Mesodermal cell (in vitro differentiated cells): Measurements from ENCODE around the gene ATF7IP.

Source experiments
- H3K27ac ChIP-seq: 2 replicates; pipeline ENCODE4 v1.7.0; 2013; ENCODE audit warnings: mild to moderate bottlenecking, low read depth, low read length, moderate library complexity; ENCODE audit not compliant: severe bottlenecking
- H3K36me3 ChIP-seq: 2 replicates; pipeline ENCODE4 v1.7.1; 2013; ENCODE audit warnings: mild to moderate bottlenecking, low read length, moderate library complexity; ENCODE audit not compliant: control insufficient read depth, insufficient read depth
- H3K4me1 ChIP-seq: one replicate; pipeline ENCODE4 v1.7.1; 2013; ENCODE audit warnings: mild to moderate bottlenecking, low read length; ENCODE audit not compliant: insufficient read depth, control insufficient read depth, poor library complexity, severe bottlenecking
- H3K4me3 ChIP-seq: 2 replicates; pipeline ENCODE4 v1.7.0; 2013; ENCODE audit warnings: low read length, control low read depth, mild to moderate bottlenecking; ENCODE audit not compliant: insufficient read depth, poor library complexity, severe bottlenecking; ENCODE audit errors: extremely low read depth
- H3K9me3 ChIP-seq: 2 replicates; pipeline ENCODE4 v1.7.1; 2013; ENCODE audit warnings: mild to moderate bottlenecking, low read length, moderate library complexity; ENCODE audit not compliant: control insufficient read depth
- WGBS, 2 experiments: methylation state at CpG; one replicate each; pipeline ENCODE4 v1.1.5; 2013; ENCODE audit warnings: missing lambda C conversion rate in 2 of 2; ENCODE audit not compliant: insufficient coverage in 2 of 2; 5-methylcytosine and 5-hydroxymethylcytosine counted together

ATF7IP gene

DNA sequence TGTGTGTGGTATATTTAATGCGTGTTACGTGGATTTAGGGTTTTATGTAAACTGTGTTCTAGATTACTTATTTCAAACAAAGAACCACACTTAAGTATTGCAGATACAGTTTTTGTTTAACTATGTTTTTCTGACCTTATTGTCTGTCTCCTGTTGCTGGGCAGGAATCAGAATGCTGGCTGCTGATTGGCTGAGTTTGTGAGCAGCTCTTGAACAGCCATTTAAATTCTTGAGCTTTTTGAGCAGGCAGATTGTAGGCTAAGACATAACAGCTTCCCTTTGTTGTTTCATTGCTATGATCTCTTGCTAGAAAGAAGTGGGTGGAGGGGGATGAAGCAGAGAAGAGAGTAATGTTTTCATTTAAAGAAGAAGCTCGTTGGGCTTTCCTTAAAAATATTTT, 52.2 kb downstream of the ATF7IP start:
- WGBS, 2 experiments: no CpG with 5 or more reads among the region's 3 CpGs
- Histone ChIP-seq H3K9me3 (peaks cover 9% of the 10 kb centered on the region), H3K4me3 (no peak overlapping the region), H3K27ac (peak overlapping the region; percentile 58), H3K36me3 (peaks cover 15% of the 10 kb centered on the region), H3K4me1 (peaks cover 11% of the 10 kb centered on the region)

DNA sequence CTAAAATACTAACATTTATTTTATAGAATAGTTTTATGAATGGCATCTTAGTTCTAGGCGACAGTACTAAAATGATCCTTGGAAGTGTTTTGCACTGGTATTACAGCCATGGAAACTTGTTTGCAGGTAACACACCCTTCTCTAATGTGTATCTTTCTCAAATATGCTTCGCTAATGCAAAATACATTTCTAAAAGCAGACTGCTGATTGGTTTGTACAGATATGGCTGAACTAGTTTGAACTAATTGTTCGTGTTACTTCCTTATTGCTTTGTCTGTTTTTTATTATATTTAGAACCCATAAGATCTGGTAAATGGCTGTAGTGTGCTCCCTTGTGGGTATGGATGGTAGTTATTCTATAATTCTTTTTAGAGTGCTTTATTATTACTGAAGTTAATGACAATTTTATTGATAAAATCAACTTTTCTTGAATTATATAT, 53.0 kb downstream of the ATF7IP start:
- no CpG with 5 or more reads among the region's 3 CpGs for WGBS, 2 experiments
- Histone ChIP-seq H3K4me3 (no peak overlapping the region), H3K36me3 (peaks cover 15% of the 10 kb centered on the region), H3K9me3 (peaks cover 11% of the 10 kb centered on the region), H3K4me1 (peaks cover 11% of the 10 kb centered on the region), H3K27ac (peak overlapping the region; percentile 58)

DNA sequence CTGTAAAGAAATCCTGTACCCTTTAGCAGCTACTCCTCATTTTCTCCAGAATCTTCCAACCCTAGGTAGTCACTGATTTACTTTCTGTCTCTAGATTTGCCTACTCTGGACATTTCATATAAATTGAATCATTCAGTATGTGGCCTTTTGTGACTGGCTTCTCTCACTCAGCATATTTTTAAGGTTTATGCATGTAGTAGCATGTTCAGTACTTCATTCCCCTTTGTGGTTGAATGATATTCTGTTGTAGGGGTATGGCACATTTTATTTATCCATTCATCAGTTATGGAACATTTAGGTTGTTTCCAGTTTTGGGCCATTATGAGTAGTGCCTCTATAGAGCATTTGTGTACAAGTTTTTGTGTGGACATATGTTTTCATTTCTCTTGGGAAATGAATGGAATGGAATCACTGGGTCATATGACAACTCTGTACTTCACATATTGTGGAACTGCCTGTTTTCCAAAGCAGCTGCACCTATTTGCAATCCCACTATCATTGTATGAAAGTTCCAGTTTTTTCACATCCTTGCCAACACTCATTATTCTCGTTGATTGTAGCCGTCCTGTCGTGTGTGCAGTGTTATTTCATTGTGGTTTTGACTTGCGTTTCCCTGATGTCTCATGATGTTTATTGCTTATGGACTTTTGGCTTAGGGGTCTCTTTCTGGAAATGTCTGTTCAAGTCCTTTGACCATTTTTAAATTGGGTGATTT, 57.2 kb downstream of the ATF7IP start:
- Histone ChIP-seq H3K4me3 (no peak overlapping the region), H3K27ac (no peak overlapping the region), H3K9me3 (peaks cover 11% of the 10 kb centered on the region), H3K36me3 (peaks cover 46% of the 10 kb centered on the region), H3K4me1 (peaks cover 5% of the 10 kb centered on the region)
- WGBS, 2 experiments: no CpG with 5 or more reads among the region's 4 CpGs

DNA sequence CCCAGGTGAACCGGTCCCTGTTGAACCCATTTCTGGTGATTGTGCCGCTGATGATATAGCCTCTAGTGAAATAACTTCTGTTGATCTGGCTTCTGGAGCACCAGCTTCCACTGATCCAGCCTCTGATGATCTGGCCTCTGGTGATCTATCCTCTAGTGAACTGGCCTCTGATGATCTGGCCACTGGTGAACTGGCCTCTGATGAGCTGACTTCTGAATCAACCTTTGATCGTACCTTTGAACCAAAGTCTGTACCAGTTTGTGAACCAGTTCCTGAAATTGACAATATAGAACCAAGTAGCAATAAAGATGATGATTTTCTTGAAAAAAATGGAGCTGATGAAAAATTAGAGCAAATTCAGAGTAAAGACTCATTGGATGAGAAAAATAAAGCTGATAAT, 59.1 kb downstream of the ATF7IP start:
- Histone ChIP-seq H3K9me3 (peaks cover 11% of the 10 kb centered on the region), H3K36me3 (peaks cover 56% of the 10 kb centered on the region), H3K27ac (no peak overlapping the region)

DNA sequence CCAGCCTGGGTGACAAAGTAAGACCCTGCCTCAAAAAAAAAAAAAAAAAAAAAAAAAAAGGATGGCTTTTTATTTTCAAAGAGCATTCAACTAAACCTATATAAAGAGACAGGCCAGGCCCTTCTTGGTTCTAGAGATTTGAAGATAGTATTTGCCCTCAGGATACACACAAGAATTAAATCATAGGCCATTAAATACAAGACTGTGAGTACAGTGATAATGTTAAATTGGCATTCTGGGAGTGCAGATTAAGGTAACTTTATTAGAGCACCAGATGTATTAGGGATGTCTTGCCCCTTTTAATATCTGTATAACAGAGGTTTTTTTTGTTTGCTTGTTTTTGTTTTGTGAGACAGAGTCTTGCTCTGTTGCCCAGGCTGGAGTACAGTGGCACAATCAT, 61.3 kb downstream of the ATF7IP start:
- peaks cover 54% of the 10 kb centered on the region for H3K36me3 ChIP-seq
- peaks cover 8% of the 10 kb centered on the region for H3K9me3 ChIP-seq

More for the DNA sequence above, 59.1 kb downstream of the ATF7IP start:
- H3K4me3 ChIP-seq: no peak overlapping the region
- 97 to 100% methylated on average over 1 to 3 of the region's 3 CpGs for WGBS, 2 experiments
- H3K4me1 ChIP-seq: no peaks in the 10 kb centered on the region

DNA sequence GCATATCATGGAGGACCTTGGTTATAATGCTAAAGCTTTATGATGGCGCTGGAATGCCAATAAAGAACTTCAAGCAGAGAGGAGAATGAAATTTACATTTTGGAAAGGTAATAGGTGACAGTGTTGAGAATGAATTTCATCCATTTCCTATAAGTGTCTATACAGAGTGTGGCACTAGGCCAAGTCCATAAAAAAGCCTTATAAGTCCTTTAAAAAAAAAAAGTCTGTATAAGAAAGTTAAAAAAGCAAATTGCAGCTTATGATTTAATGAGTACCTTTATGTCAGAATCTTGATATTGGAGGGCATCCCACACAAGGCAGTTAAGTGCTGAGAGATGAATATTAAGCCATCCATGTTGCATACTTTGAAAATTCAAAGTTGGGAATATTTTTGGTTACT, 62.4 kb downstream of the ATF7IP start:
- Histone ChIP-seq H3K9me3 (peaks cover 4% of the 10 kb centered on the region), H3K4me1 (no peaks in the 10 kb centered on the region), H3K36me3 (peaks cover 57% of the 10 kb centered on the region), H3K4me3 (no peak overlapping the region), H3K27ac (no peak overlapping the region)
- WGBS, 2 experiments: 100% methylated on average over 1 of the region's 1 CpG; no CpG with 5 or more reads in 1 of the 2 experiments

More for the DNA sequence above, 61.3 kb downstream of the ATF7IP start:
- Histone ChIP-seq H3K4me3 (no peak overlapping the region), H3K4me1 (no peaks in the 10 kb centered on the region), H3K27ac (no peak overlapping the region)

DNA sequence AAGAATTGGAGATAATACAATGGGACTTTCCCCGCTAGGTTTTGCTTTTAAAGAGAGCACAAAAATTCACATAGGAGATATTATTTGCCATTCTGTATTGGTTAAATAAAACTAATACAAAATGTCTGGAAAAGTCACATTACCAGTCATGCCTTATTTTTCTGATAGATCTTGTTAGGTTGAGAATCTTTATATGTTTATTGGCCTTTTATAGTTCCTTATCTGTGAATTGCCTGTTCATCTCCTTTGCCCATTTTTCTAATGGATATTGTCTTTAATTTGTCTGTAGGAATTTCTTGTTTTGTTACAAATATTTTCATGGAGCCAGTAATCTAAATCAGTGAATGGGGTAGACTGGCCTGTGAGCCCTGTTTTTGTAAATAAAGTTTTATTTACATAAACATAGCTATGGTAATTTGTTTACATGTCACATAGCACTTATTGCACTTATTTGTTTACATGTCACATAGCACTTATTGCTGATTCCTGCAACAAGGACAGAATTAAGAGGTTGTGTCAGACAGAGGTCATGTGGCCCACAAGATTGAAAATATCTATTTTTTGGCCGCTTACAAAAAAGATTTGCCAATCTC, 65.0 kb downstream of the ATF7IP start:
- WGBS, 2 experiments: no CpG with 5 or more reads among the region's 2 CpGs
- Histone ChIP-seq H3K4me3 (no peak overlapping the region), H3K36me3 (peaks cover 48% of the 10 kb centered on the region), H3K9me3 (peaks cover 4% of the 10 kb centered on the region), H3K4me1 (no peaks in the 10 kb centered on the region), H3K27ac (no peak overlapping the region)

DNA sequence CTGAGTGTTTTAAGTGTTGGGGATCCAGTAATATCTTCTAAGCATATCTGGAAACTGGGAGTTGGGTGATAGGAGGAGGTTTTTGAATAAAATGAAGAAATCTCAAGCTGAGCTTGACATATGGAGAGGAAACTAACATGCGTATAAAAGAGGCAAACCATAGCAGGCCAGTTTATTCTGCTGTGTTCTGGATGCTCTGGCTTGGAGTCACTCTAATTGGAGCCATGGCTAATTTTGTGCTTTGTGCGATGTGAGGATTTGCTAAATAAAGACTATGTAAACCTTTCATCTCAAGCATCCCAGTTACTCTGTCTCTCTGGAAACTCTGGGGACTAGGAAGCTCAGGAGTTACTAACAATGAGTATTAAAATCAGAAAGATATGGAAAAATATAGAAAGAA, 66.5 kb downstream of the ATF7IP start:
- peaks cover 51% of the 10 kb centered on the region for H3K36me3 ChIP-seq
- H3K27ac ChIP-seq: no peak overlapping the region
- H3K4me3 ChIP-seq: no peak overlapping the region
- H3K9me3 ChIP-seq: peaks cover 4% of the 10 kb centered on the region
- H3K4me1 ChIP-seq: no peaks in the 10 kb centered on the region
- WGBS, 2 experiments: 82 to 100% methylated on average over 1 of the region's 2 CpGs

DNA sequence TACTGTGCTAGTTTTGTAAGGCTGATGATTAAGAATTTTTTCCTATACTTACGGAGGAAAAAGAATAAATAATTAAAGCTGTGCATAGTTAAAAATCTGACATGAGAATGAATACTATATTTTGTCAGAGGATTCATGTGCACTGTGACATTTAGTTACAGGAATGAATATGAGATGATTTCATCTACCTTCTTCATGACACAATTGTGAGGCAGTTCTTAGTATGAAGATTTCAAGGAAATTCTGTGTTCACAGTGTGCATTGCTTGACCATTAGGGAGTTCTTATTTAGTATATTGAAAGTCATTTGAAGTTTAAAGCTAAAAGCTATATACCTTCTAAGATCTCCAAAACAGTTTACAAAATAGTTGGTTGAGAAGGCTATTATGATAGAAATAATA, 70.1 kb downstream of the ATF7IP start:
- Histone ChIP-seq H3K4me3 (no peak overlapping the region), H3K36me3 (peaks cover 51% of the 10 kb centered on the region), H3K9me3 (no peaks in the 10 kb centered on the region), H3K4me1 (no peaks in the 10 kb centered on the region), H3K27ac (no peak overlapping the region)
- no CpG with 5 or more reads among the region's 1 CpG for WGBS, 2 experiments

DNA sequence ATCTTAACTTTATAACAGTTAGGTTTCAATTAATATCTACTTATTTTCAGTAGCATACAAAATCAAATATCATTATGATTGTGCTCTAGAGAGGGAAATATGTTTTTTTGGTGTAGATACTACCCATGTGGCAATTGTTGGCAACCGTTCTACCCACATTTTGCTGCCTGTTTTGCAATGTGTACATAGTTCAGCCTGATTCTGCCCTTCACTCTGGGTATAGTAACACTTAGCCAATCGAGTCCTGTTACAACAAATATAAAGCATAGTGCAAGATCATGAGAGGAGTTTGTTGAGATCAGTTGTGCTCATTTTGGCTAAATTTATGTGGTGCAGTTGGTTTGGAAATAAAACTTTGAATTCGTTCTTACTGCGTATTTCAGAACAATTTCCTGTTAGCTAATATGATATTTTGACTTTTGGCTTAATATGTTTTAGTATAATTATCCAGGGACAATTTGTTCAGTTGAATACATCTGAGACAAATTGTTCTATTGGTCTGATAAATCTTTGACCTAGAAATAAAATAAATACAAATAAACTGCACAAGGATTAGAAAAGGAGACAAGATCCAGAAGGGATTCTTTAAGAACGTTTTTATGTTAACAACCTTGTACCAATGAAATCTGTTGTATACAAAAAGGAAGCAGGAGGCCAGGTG, 76.9 kb downstream of the ATF7IP start:
- peaks cover 63% of the 10 kb centered on the region for H3K36me3 ChIP-seq
- H3K4me1 ChIP-seq: no peaks in the 10 kb centered on the region
- 100% methylated on average over 1 of the region's 5 CpGs; no CpG with 5 or more reads in 1 of the 2 experiments for WGBS, 2 experiments
- H3K9me3 ChIP-seq: no peaks in the 10 kb centered on the region
- H3K4me3 ChIP-seq: no peak overlapping the region
- H3K27ac ChIP-seq: no peak overlapping the region

DNA sequence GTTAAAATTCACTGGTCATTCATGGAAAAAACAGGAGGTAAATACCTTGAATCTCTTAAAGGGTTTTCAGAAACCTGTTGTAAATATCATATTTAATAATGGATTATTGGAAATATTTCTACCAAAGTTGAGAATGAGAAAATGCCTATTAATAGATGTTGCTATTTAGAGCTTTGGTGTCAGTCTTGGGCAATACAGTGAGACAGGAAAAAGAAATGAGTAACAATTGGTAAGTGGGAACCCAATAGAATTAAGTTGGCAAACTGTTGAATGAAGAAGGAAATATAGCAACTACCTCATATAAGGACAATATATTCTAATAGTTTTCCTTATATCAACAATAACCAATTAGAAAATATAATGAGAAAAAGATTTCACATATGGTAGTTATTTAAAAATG, 78.0 kb downstream of the ATF7IP start:
- H3K4me1 ChIP-seq: no peaks in the 10 kb centered on the region
- H3K27ac ChIP-seq: no peak overlapping the region
- no peaks in the 10 kb centered on the region for H3K9me3 ChIP-seq
- peaks cover 63% of the 10 kb centered on the region for H3K36me3 ChIP-seq
- no peak overlapping the region for H3K4me3 ChIP-seq
